HEK293 (cell line): ENCODE results near the gene SCPEP1.

Experiments used
- ELK4 ChIP-seq: IDR thresholded peaks from 2 replicates; pipeline ENCODE4 v1.6.1; 2011; ENCODE audit warnings: mild to moderate bottlenecking, low read depth, low read length, borderline replicate concordance
- GLIS1 ChIP-seq: fragments of 450-650 bp; formaldehyde crosslinking; IDR thresholded peaks from 2 replicates; pipeline ENCODE4 v1.5.1; 2016; ENCODE audit warnings: missing biosample characterization, missing genetic modification characterization
- SALL2 ChIP-seq: fragments of 450-650 bp; formaldehyde crosslinking; IDR thresholded peaks from 2 replicates; pipeline ENCODE4 v1.5.0; 2017; ENCODE audit warnings: missing biosample characterization, mild to moderate bottlenecking, missing genetic modification characterization, borderline replicate concordance
- TCF7L2 ChIP-seq: IDR thresholded peaks from 2 replicates; pipeline ENCODE4 v1.6.1; 2011; ENCODE audit warnings: low read depth, mild to moderate bottlenecking, inconsistent platforms, low read length, moderate library complexity, borderline replicate concordance
- TRIM28 ChIP-seq: IDR thresholded peaks from 2 replicates; pipeline ENCODE4 v1.6.1; 2011; ENCODE audit warnings: low read length, control low read depth, borderline replicate concordance
- ZEB2 ChIP-seq: fragments of 450-650 bp; formaldehyde crosslinking; IDR thresholded peaks from 2 replicates; pipeline ENCODE4 v1.5.1; 2016; ENCODE audit warnings: missing biosample characterization, missing genetic modification characterization
- ZNF16 ChIP-seq: fragments of 450-650 bp; formaldehyde crosslinking; IDR thresholded peaks from 2 replicates; pipeline ENCODE4 v1.5.1; 2016; ENCODE audit warnings: low read depth, missing biosample characterization, missing genetic modification characterization
- ZNF677 ChIP-seq: fragments of 450-650 bp; IDR thresholded peaks from 2 replicates; pipeline ENCODE4 v1.5.0; 2018; ENCODE audit warnings: missing biosample characterization, mild to moderate bottlenecking, missing genetic modification characterization, moderate library complexity
- ZNF791 ChIP-seq: fragments of 450-650 bp; formaldehyde crosslinking; IDR thresholded peaks from 2 replicates; pipeline ENCODE4 v1.5.1; 2016; ENCODE audit warnings: missing biosample characterization, missing genetic modification characterization
- TF ChIP-seq, protein P1 (sequence below): fragments of 450-650 bp; formaldehyde crosslinking; IDR thresholded peaks from 2 replicates; pipeline ENCODE4 v1.5.1; 2016; ENCODE audit warnings: missing biosample characterization, missing genetic modification characterization
- TF ChIP-seq, protein P2 (sequence below): fragments of 450-650 bp; formaldehyde crosslinking; IDR thresholded peaks from 2 replicates; pipeline ENCODE4 v1.5.1; 2017; ENCODE audit warnings: missing biosample characterization, missing genetic modification characterization

GRCh38 chr17:57037411-57037810 is 59.5 kb downstream of the SCPEP1 start:
- TF ChIP-seq, protein P1, sequence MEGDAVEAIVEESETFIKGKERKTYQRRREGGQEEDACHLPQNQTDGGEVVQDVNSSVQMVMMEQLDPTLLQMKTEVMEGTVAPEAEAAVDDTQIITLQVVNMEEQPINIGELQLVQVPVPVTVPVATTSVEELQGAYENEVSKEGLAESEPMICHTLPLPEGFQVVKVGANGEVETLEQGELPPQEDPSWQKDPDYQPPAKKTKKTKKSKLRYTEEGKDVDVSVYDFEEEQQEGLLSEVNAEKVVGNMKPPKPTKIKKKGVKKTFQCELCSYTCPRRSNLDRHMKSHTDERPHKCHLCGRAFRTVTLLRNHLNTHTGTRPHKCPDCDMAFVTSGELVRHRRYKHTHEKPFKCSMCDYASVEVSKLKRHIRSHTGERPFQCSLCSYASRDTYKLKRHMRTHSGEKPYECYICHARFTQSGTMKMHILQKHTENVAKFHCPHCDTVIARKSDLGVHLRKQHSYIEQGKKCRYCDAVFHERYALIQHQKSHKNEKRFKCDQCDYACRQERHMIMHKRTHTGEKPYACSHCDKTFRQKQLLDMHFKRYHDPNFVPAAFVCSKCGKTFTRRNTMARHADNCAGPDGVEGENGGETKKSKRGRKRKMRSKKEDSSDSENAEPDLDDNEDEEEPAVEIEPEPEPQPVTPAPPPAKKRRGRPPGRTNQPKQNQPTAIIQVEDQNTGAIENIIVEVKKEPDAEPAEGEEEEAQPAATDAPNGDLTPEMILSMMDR (tag by site-specific recombination) = no peak
- no peak for TF ChIP-seq GLIS1 (tag by site-specific recombination)
- no peak for TF ChIP-seq ZNF677 (tag by site-specific recombination)
- TF ChIP-seq ZNF16 (tag by site-specific recombination) = no peak
- TF ChIP-seq ZEB2 = no peak
- TF ChIP-seq TCF7L2 = no peak
- TF ChIP-seq TRIM28 = no peak
- no peak for TF ChIP-seq SALL2 (tag by site-specific recombination)
- TF ChIP-seq, protein P2, sequence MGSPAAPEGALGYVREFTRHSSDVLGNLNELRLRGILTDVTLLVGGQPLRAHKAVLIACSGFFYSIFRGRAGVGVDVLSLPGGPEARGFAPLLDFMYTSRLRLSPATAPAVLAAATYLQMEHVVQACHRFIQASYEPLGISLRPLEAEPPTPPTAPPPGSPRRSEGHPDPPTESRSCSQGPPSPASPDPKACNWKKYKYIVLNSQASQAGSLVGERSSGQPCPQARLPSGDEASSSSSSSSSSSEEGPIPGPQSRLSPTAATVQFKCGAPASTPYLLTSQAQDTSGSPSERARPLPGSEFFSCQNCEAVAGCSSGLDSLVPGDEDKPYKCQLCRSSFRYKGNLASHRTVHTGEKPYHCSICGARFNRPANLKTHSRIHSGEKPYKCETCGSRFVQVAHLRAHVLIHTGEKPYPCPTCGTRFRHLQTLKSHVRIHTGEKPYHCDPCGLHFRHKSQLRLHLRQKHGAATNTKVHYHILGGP (tag by site-specific recombination) = no peak
- TF ChIP-seq ELK4 = no peak
- TF ChIP-seq ZNF791 (tag by site-specific recombination) = no peak
